VCaP (cell line): ENCODE measurements around the gene SF3A1.
A peak's percentile ranks its signal among the peaks of the same experiment; 100 is the strongest.

Experiments
- H3K27ac ChIP-seq: fragments of 450-650 bp; 2 replicates; pipeline ENCODE4 v1.5.1; 2017
- TF ChIP-seq, protein P1 (sequence below): fragments of 450-650 bp; conservative IDR thresholded peaks from 2 replicates; pipeline ENCODE4 v1.5.1; 2017; ENCODE audit warnings: mild to moderate bottlenecking, moderate library complexity

The SF3A1 gene

DNA sequence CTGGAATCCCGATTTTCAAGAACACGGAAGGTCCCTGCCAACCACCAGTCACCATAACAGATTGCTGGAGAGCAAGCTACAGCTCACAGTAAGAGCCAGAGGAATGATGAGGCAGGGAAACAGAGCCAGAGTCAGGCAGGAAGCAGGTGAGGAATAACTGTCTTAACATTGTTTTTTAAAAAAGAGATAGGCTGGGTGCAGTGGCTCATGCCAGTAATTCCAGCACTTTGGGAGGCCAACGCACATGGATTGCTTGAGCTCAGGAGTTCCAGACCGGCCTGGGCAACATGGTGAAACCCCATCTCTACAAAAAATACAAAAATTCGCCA lies 53.9 kb downstream of the SF3A1 start:
- H3K27ac ChIP-seq, result peak overlapping the region; percentile 85
- TF ChIP-seq, protein P1, sequence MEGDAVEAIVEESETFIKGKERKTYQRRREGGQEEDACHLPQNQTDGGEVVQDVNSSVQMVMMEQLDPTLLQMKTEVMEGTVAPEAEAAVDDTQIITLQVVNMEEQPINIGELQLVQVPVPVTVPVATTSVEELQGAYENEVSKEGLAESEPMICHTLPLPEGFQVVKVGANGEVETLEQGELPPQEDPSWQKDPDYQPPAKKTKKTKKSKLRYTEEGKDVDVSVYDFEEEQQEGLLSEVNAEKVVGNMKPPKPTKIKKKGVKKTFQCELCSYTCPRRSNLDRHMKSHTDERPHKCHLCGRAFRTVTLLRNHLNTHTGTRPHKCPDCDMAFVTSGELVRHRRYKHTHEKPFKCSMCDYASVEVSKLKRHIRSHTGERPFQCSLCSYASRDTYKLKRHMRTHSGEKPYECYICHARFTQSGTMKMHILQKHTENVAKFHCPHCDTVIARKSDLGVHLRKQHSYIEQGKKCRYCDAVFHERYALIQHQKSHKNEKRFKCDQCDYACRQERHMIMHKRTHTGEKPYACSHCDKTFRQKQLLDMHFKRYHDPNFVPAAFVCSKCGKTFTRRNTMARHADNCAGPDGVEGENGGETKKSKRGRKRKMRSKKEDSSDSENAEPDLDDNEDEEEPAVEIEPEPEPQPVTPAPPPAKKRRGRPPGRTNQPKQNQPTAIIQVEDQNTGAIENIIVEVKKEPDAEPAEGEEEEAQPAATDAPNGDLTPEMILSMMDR, result no peak

DNA sequence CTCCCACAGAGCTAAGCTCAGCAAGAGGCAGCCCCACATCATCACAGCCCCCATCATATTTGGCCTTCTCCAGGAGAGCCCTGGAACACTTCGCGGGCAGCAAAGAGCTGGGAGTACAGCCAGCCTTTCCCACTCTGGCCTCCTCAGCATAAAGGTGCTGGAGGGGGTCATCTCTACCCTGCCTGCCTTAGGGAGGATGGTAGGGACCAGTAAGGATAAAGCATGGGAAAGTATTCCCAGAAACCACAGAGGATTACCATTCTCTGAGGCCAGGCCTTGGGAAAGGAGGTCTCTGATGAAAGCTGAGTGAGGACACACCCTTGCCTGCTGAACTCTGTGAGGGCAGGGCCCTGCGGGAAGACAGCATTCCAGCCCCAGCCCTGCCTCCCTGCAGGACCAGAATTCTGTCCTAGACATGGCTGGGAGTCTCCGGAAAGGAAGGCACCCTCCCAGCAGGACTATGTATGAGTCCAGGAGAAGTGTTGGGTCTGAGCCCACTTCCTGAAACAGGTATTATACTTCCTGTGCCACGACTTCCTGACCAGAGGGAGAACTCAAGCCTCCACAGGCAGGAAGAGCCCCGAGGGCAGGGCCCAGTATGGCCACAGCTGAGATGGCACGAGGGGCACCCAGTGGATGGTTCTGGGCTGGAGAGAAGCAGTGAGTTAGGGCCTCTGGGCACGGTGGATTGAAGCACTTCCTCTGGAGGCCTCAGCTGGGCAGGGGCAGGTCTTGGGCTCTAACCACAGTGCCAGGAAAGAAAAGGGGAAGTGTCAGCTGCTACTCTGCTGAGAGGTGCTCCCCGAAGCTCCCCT lies 54.5 kb downstream of the SF3A1 start:
- peak overlapping the region; percentile 85 for H3K27ac ChIP-seq
- TF ChIP-seq, protein P1, result no peak

DNA sequence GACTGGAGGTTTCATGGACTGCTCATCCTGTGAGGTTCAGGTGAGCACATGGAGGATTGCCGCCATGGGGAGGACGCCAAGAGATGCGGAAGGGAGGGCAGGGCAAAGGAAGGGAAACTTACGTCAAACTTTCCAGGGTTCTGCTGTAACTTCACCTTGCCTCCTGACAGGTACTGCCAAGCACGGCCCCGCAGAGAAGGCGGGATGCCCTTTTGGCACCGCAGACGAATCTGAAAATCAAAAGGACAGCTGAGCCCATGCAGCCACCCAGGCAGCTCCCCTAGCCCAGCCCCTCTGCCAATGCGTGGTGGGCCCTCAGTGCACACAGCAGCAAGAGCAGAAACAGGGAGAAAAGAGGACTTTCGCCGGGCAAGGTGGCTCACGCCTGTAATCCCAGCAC lies 57.4 kb downstream of the SF3A1 start:
- H3K27ac ChIP-seq, result peak overlapping the region; percentile 97

DNA sequence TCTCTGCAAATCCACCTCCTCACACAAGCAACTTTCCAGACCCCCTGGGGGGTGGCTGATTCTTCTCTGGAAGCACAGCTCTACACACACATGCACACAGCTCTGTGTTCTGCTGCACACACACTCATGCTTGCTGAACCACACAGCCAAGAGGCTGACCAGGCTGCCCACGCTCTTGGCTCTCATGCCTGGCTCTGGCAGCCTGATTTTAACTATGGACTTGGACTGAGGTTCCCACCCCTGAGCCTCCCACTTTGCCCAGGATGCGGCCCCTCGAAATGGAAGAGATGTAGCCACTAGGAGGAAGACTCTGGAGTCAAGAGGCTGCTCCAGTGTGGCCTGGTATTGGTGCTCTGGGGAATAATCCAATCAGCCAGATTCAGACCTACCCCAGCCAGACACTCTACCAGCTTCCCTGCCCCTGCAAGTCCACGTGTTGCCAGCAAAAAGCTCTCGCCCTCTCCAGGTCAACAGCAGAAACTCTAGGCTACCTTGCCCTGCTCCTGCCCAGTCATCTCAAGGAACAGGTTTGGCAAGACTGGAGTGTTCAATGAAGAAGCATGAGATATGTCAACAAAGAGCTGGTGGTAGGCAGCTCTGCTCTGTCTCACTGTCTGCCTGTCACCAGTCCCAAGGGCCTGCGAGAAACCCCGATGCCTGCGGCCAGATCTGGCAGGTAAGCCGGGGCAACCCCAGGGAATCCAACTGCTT lies 58.5 kb downstream of the SF3A1 start:
- TF ChIP-seq, protein P1, result peak; percentile 59
- H3K27ac ChIP-seq, result peak overlapping the region; percentile 97

More for the DNA sequence above, 57.4 kb downstream of the SF3A1 start:
- TF ChIP-seq, protein P1, result no peak

DNA sequence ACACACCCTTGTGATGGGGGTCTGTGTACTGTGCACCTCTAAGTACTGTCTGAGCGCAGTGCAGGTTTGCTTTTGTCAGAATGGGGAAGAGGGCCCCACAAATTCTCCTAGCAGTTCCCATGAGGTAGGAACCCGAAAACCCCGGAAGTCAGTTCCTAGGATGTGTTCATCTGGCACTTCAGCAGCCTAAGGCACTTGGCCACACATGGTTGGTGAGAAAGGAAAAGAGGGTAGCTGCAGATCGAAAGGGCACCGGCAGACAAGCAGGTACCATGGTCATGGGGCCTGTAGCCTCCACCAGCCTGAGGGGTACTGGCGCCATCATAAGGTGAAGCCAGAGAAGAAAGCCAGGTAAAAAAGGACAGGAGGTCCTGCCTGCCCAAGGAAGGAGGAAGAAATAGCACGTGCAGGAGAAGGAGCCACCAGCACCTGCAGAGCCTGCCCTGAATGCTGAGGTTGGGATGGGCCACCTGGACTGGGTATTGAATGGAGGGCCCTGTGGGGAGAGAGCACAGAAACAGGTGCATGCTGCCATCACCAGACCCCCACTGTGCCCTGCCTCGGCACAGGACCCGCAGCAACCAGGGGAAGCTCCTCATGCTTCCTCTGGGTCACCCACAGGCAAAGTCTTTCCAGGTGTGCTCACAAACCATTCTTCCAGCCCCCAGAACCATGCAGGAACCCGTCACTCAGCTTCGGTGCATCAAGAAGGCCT lies 59.3 kb downstream of the SF3A1 start:
- TF ChIP-seq, protein P1, result no peak
- H3K27ac ChIP-seq, result peak overlapping the region; percentile 97

DNA sequence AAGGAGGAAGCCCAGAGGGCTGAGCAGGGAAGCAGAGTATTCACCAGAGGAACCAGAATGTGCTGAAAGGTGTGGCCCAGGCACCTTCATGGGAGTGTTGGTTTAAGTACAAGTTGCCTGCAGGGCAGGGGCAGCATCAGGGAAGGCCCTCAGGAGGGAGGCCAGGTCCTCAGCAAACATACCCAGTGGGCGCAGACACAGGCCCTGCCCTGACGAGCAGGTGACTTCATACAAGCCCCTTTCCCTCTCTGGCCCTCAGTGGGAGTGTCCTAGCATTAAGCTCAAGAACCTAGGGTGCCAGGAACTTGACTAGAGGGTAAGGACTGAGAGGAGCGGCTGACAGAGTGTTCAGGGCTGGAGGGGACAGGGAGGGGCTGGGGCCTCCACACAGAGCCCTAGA lies 59.9 kb downstream of the SF3A1 start:
- peak overlapping the region; percentile 97 for H3K27ac ChIP-seq
- TF ChIP-seq, protein P1, result no peak

DNA sequence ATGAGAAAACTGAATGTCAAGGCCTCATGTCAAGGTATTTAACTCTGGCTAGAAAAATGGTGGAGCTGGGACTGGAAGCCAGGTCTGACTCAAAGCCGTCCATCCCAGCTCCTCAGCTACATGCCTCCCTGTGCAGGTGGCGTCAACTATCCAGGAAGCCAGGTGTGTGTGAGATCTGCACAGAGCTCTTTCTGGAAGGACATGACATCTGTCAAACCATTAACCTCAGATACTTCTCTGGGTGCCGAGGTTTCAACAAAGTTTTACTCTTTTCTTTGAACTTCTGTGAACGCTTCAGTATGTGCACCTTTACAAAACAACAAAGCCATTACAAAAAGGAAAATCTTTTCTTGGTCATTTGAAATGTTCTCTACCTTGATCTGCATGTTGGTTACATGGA lies 60.4 kb downstream of the SF3A1 start:
- peak overlapping the region; percentile 97; the same call in 1 of the 2 replicates for H3K27ac ChIP-seq
- TF ChIP-seq, protein P1, result no peak
